GM19099 (cell line): ENCODE measurements around the gene THAP4.

Experiments used
- POLR2A ChIP-seq: IDR thresholded peaks from 3 replicates; pipeline ENCODE4 v1.6.1; 2011; ENCODE audit warnings: low read depth; ENCODE audit not compliant: insufficient read length; ENCODE audit errors: extremely low read depth

Gene THAP4

DNA sequence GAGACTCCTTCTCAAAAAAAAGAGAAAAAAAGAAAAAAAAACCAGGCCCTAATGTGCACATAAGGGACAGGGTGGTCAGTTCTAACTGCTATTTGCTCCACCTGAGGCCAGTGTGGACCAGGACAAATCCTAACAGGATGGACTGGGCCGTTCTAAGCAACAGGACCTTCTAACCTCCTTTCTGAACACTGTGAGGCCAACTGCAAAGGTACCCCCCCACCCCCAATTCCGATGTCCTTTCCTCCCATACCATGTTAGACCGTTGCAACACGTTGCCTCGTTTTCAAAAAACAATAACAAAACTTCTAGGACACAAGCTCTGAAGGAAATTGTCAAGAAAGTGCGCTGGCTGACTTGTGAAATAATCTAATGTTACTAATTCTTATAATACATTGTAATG is 1.2 kb downstream of the THAP4 start:
- no peak for TF ChIP-seq POLR2A

DNA sequence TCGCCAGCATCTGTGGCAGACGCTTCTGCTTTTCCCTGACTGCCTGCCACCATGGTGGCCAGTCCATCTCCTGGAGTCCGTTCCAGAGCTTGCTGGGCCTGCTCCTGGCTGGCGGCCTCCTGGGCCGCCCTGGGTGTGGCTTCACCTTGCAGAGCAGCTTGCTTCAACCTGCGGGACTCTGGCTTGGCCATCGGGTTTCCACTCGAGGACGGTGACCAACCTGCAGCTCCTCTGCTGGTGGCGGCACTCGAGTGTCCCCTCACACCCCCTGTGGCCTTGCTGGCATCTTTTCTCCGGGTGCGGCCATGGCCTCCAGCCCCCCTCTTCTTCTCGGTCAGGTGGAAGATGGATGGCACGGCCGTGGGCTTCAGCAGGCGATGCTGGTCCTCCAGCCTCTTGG is 3.4 kb downstream of the THAP4 start:
- no peak for TF ChIP-seq POLR2A

DNA sequence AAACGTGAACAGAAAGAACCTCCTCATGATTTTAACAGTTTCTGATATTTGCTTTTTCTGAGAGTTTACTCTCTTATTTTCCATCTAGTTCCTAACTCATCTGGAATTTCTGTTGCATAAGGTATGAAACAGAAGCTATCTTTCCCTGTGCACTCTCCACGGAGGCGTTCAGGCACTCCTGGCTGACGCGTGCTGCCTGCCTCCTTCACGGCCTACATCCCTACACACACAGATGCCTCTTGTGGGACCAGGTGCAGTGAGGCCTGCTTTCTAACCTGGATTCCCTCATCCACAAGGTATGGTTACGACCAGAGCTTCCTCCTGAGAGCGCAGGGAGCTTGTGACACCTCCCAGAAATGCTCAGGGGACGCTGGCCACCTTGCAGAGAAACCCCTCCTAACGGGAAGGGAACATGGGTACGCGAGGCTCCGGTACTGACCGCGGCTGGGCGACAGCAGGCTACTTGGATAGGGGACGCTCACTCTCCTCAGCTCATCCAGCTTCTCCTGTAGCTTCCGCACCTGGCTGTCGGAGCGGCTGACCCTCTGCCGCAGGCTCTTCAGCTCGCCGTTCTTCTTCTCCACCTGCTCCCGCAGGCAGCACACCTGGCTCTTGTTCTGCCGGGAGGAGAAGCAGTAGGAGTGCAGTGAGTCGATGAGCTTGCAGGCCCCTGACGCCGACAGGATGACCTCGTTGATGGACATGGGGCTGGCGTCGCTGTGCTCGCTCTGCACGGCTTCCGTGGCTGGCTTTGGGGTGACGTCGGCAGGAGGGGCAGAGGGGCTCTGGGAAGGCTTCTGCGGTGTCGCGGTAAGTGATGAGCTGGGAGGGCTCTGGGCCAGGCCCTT is 4.3 kb downstream of the THAP4 start:
- TF ChIP-seq POLR2A = no peak

DNA sequence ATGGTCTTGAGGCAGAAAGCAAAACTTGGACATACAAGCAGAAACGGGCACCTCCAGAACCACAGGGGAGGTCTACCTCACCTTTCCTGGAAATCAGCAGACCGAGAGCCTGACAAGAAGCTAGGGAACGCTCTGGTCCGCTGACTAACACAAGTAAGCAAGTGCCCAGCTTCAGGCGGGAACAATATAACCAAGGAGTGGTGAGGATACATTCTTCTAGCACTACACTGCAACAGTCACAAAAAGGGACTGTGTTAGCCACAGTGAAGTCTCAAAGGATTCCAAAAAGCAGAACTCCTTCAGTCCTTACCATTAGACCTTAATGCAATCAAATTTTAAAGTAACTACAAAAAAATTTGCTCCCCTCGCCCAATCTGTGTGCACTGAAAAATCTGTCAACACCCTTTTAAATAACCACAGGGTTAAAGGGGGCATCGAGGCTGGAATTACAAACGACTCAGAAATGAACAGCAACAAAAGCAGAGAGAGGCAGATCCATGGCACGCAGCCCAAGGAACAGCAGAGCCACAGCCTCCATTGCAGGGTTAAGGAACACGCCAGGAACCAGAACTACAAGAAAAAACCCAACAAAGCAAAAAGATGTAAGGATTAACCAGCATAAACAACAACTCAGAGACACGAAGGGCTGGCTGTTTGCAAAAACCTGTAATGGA is 7.1 kb downstream of the THAP4 start:
- no peak for TF ChIP-seq POLR2A

DNA sequence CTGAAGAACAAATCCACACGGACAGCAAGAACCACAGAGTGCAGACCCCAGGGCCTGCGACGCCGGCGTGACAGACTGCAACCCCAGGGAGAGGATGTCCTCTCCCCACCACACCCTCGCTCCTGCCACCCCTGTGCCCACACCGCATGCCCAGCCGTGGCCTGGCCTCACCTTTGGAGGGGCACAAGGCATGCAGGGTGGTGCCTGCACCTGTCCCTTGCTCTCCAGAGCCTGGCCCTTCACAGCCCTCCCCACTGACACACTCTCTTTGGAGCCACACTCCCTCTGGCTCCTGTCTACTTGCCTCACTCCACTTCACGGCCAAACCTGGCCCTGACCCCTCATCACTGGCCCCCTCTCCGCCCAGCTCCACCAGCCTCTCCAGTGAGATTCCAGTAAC is 9.3 kb downstream of the THAP4 start:
- no peak for TF ChIP-seq POLR2A

DNA sequence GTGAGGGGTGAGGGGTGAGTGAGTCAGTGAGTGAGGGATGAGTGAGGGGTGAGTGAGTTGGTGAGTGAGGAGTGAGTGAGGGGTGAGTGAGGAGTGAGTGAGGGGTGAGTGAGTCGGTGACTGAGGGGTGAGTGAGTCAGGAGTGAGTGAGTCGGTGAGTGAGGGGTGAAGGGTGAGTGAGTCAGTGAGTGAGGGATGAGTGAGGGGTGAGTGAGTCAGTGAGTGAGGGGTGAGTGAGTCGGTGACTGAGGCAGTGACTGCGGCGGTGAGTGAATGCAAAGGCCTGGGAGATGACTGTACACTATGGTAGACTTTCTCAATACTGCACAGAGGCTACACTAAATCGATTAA is 16.6 kb downstream of the THAP4 start:
- no peak for TF ChIP-seq POLR2A

DNA sequence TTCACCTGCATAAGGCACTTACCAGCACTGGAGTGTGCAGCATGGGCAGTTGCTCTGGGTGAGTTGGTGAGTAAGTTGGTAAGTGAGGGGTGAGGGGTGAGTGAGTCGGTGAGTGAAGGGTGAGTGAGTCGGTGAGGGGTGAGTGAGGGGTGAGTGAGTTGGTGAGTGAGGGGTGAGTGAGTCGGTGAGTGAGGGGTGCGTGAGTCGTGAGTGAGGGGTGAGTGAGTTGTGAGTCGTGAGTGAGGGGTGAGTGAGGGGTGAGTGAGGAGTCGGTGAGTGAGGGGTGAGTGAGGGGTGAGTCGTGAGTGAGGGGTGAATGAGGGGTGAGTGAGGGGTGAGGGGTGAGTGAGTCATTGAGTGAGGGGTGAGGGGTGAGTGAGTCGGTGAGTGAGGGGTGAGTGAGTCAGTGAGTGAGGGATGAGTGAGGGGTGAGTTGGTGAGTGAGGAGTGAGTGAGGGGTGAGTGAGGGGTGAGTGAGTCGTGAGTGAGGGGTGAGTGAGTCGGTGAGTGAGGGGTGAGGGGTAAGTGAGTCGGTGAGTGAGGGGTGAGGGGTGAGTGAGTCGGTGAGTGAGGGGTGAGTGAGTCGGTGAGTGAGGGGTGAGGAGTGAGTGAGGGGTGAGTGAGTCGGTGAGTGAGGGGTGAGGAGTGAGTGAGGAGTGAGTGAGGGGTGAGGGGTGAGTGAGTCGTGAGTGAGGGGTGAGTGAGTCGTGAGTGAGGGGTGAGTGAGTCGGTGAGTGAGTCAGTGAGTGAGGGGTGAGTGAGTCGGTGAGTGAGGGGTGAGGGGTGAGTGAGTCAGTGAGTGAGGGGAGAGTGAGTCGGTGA is 17.1 kb downstream of the THAP4 start:
- TF ChIP-seq POLR2A = no peak

DNA sequence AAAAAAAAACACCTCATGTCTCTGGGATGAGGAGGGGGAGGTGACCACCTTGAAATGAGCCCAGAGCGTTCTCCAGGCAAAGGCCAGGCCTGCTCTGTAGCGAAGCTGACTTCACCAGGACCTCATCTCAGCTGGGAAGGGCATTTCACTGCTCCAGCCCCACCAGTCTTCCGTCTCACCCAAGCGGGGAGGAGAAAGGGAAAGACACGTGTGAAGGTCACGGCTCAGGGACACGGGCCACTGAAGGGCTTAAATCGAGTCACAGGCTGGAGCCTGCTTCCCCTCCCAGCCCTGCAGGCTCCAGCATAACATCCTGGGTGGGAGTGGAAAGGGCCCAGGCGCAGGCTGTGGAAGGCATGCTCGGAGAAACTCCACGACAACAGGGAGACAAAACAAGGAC is 18.1 kb downstream of the THAP4 start:
- TF ChIP-seq POLR2A = no peak

DNA sequence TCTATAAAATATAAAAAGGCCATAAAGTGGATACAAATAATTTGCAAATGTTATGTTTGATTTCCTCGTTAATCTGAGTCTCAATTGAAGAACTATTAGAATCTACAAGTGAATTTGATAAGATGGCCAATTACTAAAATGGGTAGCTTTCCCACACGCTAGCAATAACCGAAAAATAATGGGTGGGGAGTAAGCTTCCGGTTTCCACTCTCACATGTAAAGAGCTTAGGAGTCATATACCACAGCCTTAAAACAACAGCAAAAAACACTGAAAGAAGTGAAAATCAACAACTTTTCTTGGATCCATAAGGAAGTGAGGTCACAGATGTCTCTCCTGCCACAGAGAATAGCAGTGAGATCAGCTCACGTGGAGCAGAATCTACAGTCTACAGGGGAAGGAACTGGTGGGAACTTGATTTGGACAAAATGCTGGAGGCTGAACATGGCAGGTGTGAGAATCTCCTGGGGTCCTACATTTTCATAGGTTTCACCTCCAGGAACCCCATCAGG is 18.6 kb downstream of the THAP4 start:
- no peak for TF ChIP-seq POLR2A

DNA sequence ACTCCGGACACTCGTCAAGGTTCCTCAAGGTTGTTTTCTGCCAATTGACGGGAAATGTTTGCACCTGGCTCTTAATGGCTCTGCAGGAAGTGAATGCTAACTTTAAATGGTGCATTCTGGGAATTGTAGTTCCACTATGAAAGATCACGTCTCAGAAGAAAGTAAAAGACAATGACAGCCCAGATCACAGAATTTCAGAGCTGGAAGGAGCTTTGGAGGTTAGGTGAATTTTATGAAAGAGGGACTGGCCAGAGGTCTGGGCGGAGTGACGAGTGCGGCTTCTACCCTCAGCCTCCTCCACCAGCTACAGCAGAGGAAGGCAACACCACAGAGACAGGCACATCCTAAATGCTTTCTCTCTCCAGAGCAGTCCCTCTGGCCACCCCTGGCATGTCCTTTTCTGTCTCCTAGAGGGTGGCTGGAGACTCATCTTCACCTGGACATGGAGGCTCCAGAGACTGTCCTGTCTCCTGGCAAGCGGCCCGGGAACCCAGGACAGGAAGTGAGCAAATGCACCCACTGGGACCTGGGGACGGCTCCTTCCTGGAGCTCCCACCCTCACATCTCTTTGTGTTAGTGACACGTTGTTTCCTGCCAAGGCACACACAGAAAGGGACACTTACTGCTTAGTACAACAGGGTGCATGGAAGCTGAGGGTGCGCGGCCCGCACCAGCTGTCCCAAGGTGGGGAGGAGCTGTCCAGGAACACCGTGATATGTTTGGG is 19.4 kb downstream of the THAP4 start:
- no peak for TF ChIP-seq POLR2A

DNA sequence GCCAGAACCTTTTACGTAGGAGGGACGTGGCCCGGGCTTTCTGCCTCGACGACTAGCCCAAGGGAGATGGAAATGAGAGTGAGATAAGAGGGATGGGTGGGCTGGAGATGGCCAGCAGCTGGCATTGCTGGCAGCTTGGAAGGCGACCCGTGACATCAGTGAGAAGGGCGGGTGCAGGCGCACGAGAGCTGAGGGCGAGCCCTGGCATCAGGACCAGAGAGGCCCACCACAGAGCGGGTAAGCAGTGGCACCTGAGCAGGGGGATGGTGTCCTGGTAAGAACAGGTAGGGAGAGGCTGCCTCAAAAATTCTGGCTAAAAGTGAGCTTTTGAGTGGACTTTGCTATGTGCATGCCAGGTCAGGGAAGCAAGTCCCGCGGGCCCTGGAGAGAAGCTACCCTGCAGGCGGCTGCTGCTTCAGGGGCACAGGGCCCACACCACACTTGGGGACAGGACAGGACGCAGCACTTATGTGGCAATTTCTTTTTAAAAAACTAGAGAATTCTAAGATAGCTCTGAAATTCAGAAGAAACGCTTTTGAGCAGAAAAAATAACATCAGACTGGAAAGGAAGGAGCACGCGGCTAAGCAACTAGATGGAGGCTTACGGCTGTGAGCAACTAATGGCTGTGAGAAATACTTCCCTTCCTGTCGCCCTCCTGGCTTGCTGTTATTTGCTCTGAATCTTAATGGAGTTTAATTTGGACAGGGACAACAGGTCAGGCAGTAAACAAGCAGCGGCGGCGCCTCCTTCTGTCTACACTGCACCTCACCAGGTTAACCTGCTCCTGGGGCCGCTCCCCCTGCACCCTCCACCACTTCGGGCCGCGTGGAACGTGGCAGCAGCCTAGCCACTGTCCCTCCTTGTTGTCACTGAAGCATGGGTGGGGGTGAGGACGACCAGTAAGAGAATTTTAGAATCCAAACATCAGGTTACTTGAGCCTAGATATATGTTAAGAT is 20.5 kb downstream of the THAP4 start:
- no peak for TF ChIP-seq POLR2A

DNA sequence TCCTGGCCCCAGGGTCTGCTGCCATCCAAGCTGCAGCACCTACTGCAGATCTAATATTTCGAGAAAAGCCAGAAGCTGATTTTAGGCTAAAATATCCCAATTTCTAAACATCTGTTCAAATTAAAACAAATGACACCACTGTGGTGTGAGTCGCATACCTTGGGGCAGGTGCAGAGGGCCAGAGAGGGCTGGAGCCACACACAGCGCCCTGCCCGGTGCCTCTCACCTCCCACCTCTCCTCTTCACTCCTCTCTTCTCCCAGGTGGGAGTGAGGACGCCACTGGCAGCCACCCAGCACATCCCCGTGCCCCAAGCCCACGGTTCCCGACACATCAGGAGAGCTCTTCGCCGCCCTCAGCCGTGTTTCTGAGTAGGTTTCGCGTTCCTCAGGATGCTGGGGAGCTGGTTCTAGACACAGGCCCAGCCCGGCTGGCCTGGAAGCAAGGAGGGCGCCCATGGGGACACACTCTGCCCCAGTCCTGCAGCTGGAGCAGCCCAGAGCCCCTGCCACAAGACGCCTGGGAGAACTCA is 21.4 kb downstream of the THAP4 start:
- TF ChIP-seq POLR2A = no peak

DNA sequence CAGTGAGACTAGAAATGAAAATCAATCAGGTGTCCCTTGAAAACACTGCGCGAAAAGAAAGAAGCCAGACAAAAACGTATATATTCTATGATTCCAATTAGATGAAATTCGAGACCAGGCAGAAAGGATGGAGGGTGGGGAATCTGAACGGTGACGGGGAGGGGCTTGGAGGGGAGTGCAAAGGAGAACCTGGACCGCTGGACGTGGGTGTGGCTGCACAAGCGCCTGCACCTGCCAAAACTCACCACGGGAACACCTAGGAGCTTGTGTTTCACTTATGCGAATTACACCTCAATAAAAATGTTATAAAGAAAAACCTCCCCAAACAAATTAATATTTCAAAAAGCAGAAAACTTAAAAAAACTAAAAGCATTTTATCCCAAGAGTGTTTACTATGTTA is 21.9 kb downstream of the THAP4 start:
- no peak for TF ChIP-seq POLR2A
